Stimulated activated naive CD4-positive, alpha-beta T cell (primary cell): ENCODE measurements around the gene FAM47B.

ENCODE experiments used
- DNase-seq, 6 experiments: peaks; one replicate each; lab custom pipeline; 2025; lab: John Stamatoyannopoulos, UW

Gene FAM47B

DNA sequence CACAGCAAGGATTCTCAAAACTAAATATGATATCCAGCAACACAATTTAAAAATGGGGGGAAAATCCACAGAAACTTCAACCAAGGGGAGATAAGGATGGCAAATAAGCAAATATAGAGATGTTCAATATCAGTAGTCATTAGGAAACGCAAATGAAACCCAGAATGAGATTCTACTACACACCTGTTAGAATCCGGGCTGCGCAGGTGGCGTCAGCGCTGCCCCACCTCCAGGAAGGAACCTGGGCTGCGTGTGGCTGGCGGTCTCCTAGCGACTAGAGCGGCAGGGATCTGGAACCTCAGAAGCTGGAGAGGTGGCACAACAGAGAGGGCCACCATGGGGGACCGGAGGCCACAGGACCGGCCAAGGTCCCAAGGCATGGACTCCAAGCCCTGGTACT is at the start of gene FAM47B:
Gene FAM47B, plus strand, starts transcription at position 301 of the 400 bp plus-strand sequence. Its CDS starts 36 bp downstream, at position 337.
- DNase-seq: no peak

DNA sequence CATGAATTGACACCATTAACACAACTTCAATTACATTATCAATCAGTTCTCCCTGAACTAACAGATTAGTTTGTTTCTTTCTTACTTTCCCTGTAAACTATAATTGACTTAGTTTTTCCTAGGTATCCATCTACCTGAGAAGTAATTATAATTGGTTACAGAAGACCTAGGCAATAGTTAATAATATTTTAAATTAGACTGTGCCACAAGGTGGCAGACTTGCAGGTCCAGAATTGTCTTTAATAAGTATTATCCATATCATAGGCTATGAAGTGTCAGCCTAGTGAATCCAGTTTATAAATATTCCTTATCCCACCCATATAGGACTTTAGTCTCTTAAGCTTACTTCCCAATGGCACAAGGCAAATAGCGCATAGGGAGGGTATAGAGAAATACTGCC is 48.9 kb upstream of the FAM47B start:
- DNase-seq: no peak

DNA sequence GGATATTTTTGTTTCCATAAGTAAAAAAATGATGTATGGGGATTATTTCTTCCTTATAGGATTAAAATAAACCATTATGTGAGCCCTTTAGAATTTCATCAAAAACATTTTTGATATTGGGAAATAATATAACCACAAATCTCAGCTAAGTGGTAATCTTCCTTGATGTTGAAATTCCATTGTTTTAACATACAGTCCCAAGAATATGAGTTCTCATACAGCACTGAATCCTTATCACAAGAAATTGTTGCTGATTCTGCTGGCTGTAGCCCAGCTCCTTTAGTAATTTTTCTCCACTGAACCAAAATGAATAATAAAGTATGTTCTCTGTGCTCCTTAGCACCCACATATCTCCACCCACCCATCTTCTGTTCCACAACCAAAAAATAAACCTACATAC is 41.9 kb upstream of the FAM47B start:
- no peak for DNase-seq

DNA sequence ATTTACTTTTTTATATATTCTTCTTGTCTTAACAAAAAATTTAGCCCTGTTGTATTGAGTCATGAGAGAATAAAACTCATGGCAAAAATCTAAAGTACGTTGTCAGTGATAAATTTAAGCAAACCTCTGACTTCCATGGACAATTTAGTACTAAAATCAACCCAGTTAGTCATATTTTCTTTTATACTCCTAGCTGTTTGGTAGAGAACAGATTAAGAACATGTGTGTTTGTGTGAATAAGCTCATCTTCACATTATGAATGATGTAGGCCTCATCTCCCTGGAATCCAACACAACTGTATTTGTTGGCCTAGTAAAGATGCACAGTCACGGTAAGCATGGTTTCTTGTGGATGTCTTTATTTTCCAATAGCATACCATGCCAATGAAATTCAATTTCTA is 40.8 kb upstream of the FAM47B start:
- DNase-seq: no peak

DNA sequence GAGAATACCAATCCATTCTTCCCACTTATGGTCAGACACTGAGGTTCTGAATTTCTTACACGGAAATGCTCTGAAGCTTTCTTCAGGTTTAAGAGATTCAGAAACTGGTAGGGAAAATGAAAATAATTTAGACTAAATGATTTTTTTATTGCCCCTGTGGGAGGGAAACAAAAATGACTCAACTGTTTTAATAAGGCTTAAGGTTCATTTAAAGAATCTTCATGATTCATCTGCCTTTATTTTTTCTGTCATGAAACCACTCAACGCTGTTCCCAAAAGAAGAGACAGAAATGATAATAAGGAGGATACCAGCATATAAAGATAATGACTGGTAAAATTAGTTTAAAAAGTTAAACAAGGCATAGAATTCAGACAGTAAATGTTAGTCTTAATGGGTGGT is 39.3 kb upstream of the FAM47B start:
- DNase-seq: no peak

DNA sequence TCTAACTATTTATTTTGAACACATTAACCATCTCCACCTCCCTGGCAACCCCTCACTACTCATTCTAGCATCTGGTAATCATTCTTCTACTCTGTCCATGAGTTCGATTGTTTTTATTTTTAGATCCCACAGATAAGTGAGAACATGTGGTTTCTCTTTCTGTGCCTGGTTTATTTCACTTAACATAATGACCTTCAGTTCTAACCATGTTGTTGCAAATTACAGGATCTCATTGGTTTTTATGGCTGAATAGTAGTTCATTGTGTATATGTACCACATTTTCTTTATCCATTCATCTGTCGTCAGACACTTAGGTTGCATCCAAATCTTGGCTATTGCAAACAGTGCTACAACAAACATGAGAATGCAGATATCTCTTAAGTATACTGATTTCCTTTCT is 33.4 kb upstream of the FAM47B start:
- DNase-seq: no peak

DNA sequence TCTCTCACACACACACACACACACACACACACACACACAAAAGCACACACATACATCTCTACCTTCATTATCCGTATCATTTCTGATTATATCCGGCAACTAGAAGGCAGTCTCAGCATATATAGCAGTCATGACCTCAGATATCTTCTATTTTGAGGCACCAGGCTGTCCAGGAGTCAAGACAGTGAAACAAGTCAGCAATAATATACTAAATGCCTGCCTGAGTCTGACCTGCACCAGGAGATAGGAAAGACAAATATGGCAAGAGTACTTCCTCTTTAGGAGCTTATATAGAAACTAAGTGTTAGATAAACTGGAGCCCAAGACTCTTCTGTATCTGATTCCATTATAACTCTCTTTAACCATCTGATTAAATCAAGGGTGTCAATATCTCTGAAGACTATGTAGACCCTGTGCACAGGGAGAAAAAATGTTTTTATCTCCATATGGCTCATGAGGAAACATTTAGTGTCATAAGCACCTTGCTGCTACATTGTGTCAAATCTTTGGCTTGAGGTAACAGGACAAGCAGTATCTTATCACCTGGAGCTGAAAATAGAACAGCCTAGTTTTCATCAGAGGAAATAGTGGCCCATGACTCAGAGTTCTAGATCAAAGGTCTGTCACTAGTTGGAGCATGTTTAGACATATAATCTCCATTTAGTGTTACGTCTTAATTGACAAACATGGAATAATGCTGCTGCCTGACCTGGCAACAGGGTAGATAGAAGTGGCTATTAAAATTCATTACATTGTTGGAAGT is 27.0 kb upstream of the FAM47B start:
- DNase-seq: no peak

DNA sequence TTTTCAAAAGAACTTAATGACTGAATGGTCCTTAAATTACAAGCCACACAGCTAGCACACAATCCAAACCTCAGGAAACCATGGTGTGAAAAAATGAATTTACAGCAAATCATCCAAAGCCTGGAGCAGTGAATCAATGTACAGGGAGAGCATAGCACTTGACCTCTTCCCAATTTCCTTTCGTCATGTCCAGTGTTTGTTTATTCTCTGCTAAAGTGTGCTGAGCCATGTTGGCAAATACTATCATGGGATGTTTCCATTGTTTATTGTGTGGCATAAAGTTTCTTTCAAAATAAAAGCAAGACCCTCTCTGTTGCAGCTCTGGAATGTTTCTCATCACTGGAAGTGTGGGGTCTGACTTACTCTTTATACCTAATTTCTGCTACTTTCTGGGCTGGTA is 25.4 kb upstream of the FAM47B start:
- no peak for DNase-seq

DNA sequence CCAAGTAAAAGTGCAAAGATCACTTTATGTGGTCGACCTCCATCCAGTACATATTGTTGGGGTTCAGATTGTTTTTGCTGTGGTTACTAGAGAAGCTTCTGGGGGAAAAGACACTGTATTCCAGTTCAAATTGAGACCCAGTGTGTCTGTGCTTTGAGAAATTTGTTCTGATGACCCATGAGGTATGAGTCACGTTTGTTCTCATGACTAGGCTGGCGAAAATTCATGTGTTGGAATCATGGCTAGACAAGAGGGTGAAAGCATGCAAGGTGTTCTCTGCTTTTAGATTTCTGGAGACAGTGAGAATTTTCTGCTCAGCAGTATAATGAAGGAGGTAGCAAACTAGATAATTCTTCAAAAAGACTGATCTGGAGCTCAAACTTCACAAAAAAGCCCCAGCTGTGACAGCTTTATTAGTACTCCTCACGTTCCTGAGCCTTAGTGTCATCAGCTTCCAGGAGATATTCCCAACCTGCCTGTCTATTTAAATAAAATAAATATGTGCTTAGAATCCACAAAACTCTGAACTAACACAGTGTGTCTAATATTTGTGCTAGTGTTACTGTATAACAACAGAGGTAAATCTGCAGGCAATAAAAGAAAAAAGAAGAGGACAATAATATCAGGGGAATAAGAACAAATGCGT is 24.4 kb upstream of the FAM47B start:
- no peak for DNase-seq

DNA sequence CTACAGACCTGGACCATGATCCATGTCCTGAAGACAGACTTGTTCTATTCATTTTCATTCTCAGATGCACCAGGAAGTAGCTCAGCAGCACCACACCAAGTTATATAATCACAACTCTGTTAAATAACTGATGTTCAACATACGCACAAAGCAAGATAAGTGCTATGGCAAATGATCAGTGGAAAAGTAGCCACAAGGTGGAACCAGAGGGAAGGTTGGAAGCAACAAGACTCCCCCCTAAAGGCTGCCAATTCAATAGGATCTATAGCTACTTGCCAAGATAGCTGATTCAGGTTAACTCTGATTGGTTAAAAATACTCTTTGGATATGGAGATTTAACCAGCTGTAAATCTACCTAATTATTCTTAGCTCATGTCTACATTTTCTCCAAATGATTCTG is 23.7 kb upstream of the FAM47B start:
- no peak for DNase-seq

DNA sequence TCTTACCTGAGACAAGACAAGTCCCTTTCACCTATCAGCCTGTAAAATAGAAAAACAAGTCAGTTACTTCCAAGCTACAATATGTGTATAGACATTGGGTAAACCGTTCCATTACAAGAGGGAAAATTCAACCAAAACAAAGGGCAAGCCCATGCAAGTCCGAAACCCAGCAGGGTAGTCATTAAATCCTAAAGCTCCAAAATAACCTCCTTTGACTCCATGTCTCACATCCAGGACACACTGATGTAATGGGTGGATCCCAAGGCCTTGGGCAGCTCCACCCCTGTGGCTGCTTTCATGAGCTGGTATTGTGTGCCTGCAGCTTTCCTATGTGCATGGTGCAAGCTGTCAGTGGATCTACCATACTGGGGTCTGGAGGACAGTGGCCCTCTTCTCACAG is 14.7 kb upstream of the FAM47B start:
- no peak for DNase-seq

DNA sequence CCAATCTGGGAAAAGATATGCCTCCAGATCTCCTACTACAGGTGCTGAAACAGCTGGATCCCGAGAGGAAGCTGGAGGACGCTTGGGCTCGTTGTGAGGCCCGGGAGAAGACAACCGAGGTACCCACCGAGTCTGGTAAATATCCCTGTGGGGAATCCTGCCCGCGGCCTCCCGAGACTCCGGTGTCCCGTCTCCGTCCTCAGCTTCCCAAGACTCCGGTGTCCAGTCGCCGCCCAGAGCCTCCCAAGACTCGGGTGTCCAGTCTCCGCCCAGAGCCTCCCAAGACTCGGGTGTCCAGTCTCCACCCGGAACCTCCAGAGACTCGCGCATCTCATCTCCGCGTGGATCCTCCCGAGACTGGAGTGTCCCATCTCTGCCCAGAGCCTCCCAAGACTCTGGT is 639 bp downstream of the FAM47B start:
- no peak for DNase-seq

DNA sequence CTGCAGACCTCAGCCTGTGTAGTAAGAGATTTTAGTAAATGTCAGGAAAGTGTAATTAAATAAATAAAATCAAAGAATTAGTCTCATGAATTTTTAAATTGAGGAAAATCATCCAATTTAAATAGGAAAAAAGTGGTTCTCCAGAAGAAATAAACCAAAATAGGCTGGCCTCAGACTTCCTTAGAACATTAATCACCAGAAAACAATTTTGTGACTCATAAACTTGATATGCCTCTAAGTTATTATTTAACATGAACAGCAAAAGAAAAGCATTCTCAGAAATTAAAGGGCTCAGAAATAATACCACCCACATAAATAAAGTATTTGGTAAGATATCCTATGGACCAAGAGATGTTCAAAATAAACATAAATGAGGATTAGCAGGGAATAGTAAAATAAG is 14.3 kb downstream of the FAM47B start:
- DNase-seq: no peak

DNA sequence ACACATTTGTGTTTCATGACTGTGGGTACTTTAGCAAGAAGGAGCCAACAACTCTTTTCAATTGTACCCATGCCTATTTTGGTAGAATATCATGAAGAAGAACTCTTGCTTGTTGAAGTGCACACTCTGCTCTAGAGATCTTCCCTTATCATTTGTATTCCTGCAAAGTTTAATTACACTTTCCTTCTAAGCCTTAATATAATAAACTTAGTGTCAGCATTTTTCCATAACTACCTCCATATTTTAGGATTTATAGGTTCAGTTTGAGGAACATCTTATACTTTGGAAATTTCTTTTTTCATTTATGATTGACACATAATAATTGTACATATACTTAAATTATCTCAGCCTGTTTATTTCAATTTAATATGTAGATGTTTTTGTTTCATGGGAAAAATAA is 19.1 kb downstream of the FAM47B start:
- no peak for DNase-seq

DNA sequence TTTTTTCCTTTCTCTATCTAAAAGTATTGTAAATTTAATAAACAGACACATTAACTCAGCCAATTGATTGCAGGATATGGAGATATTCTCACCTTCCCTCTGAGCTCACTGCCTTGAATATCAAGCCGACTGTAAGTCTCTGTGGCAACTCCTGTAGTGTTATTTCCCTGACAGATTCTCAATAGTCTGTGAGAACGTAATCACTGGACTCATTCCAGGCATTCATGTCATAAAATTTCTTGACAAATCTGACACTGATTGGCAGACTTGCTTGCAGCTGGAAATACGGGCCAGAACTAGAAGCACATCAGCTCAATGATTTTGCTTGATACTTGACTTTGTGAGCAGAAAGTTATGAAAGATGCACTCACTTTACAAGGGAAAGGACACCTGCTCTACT is 29.6 kb downstream of the FAM47B start:
- no peak for DNase-seq

DNA sequence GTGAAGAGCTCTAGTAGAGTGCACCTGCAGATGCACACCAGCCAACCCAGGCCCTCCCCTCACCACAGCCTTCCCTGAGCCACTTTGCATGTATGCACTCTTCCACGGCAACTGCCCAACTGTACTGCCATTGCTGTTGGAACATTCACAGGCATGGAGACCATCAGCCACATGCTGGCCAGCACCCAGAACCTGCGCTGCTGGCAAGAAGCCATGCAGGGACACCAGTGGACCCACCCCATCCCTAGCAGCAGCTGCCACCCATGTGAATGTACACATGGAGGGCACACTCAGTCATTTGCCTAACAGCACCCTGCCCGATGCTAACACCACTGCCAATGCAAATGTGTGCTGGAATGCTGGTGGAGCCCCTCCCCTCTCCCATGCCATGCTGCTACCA is 35.6 kb downstream of the FAM47B start:
- DNase-seq: no peak

DNA sequence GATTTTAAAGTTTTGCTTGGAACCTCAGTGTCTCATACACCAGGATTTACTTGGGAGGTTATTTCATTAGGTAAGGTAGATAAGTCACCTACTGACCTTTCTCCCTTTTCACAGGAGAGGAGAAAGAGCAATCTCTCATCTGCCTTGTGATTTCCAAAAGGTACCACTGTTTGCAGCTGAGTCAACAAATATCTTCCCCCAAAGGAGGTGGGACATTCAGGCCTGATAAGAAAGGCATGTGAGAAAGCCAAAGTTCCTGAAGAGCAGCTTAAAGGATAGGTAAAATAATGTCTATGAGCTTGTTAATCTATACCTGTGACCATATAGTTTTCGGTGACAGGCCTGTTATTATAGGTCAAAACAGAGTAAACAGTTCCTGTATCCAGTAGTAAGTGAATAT is 45.0 kb downstream of the FAM47B start:
- no peak for DNase-seq
